Measurements from ENCODE around the gene LMTK3. TPM values are rescaled to one million over a fixed set of nuclear protein-coding genes. Genes with fewer than 3 reads are reported as not detected.
A peak's percentile ranks its signal among the peaks of the same experiment; 100 is the strongest.

The LMTK3 gene
- total and polyA plus RNA-seq, 7 donors: 0.14 to 1.7 (median 0.65) TPM; not detected in 3

DNA sequence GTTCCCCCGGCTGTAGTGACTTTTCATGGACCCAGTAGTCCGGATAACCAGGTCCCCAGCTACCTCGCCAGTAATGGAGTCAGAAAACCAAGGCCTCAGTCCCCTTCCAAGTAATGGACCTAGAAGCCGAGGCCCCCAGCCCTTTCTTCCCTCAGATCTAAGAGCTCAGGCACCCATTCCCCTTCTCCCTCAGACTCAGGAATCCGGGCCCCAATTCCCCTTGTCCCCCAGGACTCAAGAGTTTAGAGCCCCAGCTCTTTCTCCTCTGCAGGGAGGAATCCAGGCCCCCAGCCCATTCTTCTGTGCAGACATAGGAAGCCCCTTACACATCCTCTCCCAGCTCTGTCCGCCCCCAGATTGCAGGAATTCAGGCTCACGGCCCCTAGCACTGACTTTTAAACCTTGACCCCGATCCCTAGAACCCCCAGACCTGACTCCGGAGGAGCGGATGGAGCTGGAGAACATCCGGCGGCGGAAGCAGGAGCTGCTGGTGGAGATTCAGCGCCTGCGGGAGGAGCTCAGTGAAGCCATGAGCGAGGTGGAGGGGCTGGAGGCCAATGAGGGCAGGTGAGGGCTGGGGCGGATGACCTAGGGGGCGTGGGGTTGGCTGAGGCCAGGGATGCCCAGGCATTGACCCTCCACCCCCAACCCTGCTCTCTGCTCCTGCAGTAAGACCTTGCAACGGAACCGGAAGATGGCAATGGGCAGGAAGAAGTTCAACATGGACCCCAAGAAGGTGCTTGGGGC lies 41.5 kb downstream of the LMTK3 start:
- no peak for TF ChIP-seq EP300 (IDR thresholded peaks at IDR 0.05)
- intact Hi-C loops (cut with DNase I): loop anchor here (2.0 to 5.0 kb wide), 2 partner anchors 25 to 143 kb away; partner anchors contain the start of genes EMP3 and GRWD1
- H3K4me1 ChIP-seq: peaks cover 0 to 33% (median 23%) of the 10 kb centered on the region in 4 donors
- peaks cover 34 to 50% (median 48%) of the 10 kb centered on the region in 4 donors for H3K36me3 ChIP-seq
- H3K4me3 ChIP-seq: peak overlapping the region; percentile 78 to 99 (median 94)
- no peak for DNase-seq
- WGBS, 2 donors: 57 to 63% methylated on average over 20 of the region's 20 CpGs
- H3K9me3 ChIP-seq: no peaks in the 10 kb centered on the region
- H3K27ac ChIP-seq: peak overlapping the region; percentile 97 to 99 (median 98)
- no peaks in the 10 kb centered on the region for H3K27me3 ChIP-seq

DNA sequence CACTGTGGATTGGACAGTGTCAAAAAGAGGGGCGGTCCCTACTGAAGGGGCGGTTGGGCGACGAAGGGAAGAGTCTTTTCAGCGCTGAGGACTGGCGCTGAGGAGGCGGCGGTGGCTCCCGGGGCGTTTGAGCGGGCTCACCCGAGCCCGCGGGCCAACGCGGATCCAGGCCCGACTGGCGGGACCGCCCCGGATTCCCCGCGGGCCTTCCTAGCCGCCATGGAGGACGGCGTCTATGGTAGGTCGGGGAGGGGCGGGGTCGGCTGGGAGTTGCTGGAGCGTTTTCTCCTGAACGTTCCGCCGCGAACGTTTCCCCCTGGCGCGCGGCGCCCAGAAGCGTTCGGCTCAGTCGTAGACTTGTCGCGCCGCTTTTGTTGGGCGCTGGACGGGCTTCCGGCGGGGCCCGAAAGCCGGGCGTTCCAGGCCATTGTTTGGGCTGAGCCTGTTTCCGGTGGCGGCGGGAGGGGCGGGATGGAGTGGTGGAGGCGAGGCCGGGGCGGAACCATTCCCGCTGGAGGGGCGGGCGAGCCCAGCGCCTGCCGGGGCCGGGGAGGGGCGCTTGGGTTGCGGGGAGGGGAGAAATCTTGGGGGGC lies 42.2 kb downstream of the LMTK3 start, which contains the start of gene CYTH2:
TSS of gene CYTH2 (plus strand) at position 81 of the 593 bp plus-strand sequence. CDS start at position 220, 139 bp downstream.
- DNase-seq: peak; percentile 93
- H3K27ac ChIP-seq: peak within 1 kb of the TSS; percentile 97 to 99 (median 98)
- peak; percentile 91 to 97 (median 94) for TF ChIP-seq POLR2AphosphoS5 (IDR thresholded peaks at IDR 0.05)
- TF ChIP-seq EP300 (IDR thresholded peaks at IDR 0.05): no peak
- TF ChIP-seq, protein P1, sequence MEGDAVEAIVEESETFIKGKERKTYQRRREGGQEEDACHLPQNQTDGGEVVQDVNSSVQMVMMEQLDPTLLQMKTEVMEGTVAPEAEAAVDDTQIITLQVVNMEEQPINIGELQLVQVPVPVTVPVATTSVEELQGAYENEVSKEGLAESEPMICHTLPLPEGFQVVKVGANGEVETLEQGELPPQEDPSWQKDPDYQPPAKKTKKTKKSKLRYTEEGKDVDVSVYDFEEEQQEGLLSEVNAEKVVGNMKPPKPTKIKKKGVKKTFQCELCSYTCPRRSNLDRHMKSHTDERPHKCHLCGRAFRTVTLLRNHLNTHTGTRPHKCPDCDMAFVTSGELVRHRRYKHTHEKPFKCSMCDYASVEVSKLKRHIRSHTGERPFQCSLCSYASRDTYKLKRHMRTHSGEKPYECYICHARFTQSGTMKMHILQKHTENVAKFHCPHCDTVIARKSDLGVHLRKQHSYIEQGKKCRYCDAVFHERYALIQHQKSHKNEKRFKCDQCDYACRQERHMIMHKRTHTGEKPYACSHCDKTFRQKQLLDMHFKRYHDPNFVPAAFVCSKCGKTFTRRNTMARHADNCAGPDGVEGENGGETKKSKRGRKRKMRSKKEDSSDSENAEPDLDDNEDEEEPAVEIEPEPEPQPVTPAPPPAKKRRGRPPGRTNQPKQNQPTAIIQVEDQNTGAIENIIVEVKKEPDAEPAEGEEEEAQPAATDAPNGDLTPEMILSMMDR (IDR thresholded peaks at IDR 0.05): no peak
- peak; percentile 95 to 96 for TF ChIP-seq POLR2A (IDR thresholded peaks at IDR 0.05)
- H3K27me3 ChIP-seq: no peaks in the 10 kb centered on the region
- H3K36me3 ChIP-seq: peaks cover 26 to 42% (median 42%) of the 10 kb centered on the region in 4 donors
- intact Hi-C loops (cut with DNase I): loop anchor here (2.0 to 5.0 kb wide), 2 partner anchors 25 to 142 kb away; partner anchors contain the start of genes EMP3 and GRWD1
- peaks cover 0 to 33% (median 23%) of the 10 kb centered on the region in 4 donors for H3K4me1 ChIP-seq
- 1% methylated on average over 66 of the region's 66 CpGs for WGBS, 2 donors
- no peaks in the 10 kb centered on the region for H3K9me3 ChIP-seq
- H3K4me3 ChIP-seq: peak within 1 kb of the TSS; percentile 78 to 99 (median 94)

GRCh38 chr19:48468772-48469288 lies 42.8 kb downstream of the LMTK3 start:
- H3K27ac ChIP-seq: peak overlapping the region; percentile 97 to 99 (median 98)
- peaks cover 0 to 33% (median 23%) of the 10 kb centered on the region in 4 donors for H3K4me1 ChIP-seq
- H3K36me3 ChIP-seq: peaks cover 21 to 37% (median 36%) of the 10 kb centered on the region in 4 donors
- no peaks in the 10 kb centered on the region for H3K27me3 ChIP-seq
- H3K9me3 ChIP-seq: no peaks in the 10 kb centered on the region
- H3K4me3 ChIP-seq: peak overlapping the region; percentile 78 to 99 (median 94)
- TF ChIP-seq POLR2AphosphoS5 (IDR thresholded peaks at IDR 0.05): no peak
- TF ChIP-seq, protein P1 (IDR thresholded peaks at IDR 0.05): no peak
- no peak for TF ChIP-seq EP300 (IDR thresholded peaks at IDR 0.05)
- TF ChIP-seq POLR2A (IDR thresholded peaks at IDR 0.05): no peak
- 0% methylated on average over 36 of the region's 36 CpGs for WGBS, 2 donors
- peak; percentile 100 for DNase-seq
- intact Hi-C loops (cut with DNase I): loop anchor here (2.0 to 5.0 kb wide), 2 partner anchors 24 to 142 kb away; partner anchors contain the start of genes EMP3 and GRWD1

DNA sequence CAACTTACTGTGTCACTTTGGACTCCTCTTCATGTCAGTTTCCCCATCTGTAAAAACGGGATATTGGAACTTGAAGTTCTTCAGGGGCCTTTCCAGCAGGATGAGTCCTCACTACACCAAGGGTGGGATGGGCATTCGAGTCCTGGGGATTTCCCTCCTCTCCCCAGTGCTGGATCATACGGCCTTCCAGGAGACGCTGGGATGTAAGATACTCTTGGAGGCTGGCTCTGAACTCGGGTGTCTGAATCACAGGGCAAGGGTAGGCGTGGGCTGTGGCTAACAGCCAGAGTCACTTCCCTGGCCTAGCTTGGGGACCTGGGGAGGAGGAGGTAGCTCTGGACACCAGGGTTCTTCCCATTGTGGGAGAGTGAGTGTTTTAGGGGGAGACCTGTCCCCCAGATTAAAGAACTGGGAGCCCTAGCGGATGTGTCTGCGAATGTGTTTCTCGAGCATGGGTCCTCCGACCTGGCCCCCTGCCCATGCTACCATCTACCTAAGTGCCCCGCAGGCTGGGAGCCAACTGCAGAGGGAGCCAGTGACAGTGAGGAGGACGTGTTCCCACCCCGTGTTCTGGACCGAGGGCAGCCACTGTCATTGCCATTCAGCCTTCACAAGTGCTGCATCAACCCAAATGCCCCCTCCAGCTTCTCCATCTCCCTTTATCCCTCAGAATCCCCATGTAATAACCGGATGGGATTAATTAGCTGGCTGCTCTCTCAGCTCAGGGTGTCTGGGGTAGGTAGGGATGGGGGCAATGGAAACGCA lies 44.9 kb downstream of the LMTK3 start:
- Histone ChIP-seq H3K4me3 (no peak overlapping the region), H3K4me1 (peaks cover 0 to 25% (median 21%) of the 10 kb centered on the region in 4 donors), H3K9me3 (no peaks in the 10 kb centered on the region), H3K36me3 (peaks cover 0 to 16% (median 15%) of the 10 kb centered on the region in 4 donors), H3K27me3 (no peaks in the 10 kb centered on the region), H3K27ac (no peak overlapping the region)
- TF ChIP-seq EP300 (IDR thresholded peaks at IDR 0.05) (no peak), POLR2AphosphoS5 (IDR thresholded peaks at IDR 0.05) (no peak), POLR2A (IDR thresholded peaks at IDR 0.05) (no peak)
- TF ChIP-seq, protein P1 (IDR thresholded peaks at IDR 0.05): no peak
- no peak for DNase-seq
- intact Hi-C loops (cut with DNase I): loop anchor here (5.0 kb wide), 1 partner anchor 139 kb away; the partner anchor contains the start of gene EMP3
- WGBS, 2 donors: 56 to 84% methylated on average over 16 of the region's 16 CpGs
